Measurements from ENCODE around the gene B3GAT2.

Gene B3GAT2

DNA sequence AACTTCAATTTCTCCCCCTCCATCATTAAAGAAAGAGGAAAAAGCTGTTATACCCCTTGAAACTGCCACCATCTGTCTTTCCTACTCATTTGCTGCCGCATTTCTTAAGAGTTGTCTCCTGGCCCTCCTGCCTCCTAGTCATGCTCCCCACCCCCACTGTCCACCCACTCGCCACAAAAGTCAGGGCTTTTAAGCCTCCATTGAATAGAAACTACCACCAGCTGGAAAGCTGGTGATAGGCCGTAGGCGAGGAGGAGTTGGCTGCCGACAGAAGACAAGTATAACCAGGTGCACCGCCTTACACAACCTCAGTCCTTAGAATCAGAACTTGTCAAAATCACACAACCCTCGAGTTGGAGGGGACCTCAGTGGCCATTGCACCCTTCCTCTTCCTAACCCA lies 67.6 kb downstream of the B3GAT2 start:
- no peak for DNase-seq

DNA sequence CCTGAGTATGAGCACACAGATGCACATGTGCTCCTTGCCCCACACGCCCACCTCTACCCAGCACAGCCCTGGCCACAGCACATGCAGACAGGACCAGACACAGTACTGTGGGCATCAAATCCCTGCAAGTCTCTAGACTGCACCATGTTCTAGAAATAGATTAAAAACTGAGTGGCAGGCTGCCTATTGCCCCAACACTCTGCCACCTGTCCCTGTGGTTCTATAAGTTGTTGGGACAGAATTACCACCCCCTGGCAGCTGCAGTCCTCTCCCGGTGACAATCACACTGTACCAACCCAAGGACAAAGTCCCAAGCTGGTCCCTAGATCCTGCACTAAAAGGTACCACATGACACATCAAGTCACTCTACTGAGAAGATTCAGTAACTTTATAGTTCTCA lies 70.2 kb downstream of the B3GAT2 start:
- no peak for DNase-seq

DNA sequence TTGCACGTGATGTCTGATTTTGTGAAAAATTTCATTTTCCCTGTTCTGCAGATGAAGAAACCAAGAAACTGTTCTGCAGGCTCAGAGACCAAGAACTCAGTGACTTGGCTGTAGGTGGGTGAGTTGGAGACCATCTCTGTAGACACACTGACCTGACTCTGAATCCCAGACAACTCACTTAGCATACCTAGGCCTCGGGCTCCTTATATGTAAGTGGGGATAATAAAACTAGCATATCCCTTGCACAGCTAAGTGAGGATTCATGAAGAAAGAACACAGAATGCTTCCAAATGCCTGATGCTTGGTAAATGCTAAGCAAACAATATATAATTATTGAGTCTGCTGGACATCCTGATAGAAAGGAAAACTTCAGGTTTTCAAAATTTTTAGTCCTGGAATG lies 70.8 kb downstream of the B3GAT2 start:
- no peak for DNase-seq

DNA sequence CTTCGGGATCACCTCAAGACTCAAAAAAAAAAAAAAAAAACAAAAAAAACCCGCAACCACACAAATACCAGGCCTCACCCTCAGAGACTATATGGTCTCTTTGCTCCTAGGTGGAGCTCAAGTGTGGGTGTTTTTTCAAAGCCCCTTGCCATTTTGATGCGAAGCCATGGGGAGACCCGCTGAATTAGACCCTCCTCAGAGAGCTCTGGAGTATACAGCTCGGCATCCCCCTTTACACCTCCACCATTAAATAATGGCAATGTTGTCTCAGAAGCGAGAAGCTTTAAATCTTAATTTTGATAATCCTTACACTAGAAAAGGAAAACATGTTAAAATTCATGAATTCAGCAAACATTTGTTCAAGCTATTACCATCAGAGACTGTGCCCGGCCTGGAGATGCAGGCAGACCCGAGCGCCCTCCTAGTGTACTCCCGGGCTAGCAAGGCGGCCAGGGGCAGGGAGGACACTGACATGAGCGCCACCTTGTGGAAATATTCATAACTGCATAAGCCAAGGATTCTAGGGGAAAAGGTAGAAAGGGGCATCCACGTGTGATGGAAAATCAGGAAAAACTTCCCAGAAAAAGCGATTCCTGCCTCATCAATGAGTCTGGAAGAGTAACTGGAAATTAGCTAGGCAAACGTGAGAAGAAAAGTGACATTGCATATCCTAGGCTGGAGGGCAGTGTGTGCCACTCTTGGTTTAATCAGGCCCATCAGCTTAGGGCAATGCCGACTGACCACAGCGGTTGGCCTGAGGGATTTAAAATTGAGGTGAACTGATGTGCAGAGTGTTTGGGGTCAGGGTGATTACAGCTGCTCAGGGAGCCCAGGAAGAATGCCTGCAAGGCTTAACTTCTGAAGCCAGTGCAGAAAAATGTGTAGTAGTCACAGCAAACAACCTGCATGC lies 72.5 kb downstream of the B3GAT2 start:
- peak; percentile 52 for DNase-seq

DNA sequence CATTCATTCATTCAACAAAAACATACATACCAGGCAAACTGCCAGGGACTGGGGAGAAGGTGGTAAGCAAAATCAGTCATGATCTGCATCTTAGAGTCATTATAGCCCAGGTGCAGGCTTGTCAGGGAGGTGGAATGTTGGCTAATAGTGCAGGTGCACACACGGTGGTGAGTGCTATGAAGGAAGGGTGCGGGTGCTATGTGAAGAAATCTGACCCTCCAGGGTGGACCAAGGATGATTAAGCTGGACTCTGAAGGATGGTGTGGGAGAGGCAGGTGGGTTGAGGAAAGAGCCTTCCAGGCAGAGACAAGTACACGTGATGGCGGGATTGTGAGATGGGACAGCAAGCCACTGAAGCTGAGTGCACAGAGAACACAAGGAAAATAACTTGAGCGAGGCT lies 77.4 kb downstream of the B3GAT2 start:
- no peak for DNase-seq

DNA sequence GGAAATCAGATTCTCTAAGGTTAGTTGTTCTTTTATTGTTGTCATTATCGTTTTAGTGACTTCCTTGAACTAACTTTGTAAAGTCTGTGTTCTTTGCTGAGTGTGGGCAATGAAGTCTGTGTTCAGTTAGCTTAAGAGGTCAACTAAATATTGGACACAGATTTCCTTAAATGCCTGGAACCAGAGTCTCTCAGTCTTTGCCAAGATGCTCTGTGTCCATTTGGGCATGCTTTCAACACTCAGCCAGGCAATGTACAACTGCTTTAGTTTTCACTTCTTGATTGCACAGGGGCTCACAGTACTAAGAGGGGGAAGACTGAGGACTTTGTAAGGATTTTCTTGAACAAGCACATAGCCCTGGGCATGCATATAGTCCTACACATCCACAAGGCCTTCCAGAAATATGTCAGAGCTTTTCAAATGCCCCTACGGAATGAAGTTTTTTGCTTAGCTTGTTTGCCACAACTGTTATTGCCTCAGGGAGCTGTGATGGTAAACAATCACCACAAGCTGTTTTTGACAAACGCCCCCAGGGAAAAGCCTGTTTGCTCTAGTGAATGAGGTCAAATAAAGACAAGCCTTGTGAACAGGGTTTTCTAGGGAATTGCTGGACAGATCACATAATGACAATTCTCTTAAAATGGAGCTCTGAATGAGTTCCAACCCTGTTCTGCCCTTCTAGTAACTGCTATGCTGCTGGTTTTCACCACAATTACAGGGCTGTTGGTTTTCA lies 82.5 kb downstream of the B3GAT2 start:
- no peak for DNase-seq

DNA sequence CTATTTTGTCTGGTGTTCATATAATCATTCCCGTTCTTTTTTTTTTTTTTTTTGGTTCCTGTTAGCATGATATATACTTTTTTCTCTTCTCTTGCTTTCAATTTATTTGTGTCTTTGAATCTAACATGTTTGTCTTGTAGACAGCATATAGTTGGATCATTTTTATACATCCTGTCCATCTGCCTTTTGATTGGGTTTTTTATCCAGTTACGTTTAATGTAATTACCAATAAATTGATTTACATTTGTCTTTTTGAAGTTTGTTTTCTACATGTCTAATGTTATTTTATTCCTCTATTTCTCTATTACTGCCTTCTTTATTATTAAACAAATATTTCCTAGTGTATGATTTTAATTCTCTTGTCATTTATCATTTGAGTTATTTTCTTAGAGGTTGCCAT lies 84.4 kb downstream of the B3GAT2 start:
- no peak for DNase-seq

DNA sequence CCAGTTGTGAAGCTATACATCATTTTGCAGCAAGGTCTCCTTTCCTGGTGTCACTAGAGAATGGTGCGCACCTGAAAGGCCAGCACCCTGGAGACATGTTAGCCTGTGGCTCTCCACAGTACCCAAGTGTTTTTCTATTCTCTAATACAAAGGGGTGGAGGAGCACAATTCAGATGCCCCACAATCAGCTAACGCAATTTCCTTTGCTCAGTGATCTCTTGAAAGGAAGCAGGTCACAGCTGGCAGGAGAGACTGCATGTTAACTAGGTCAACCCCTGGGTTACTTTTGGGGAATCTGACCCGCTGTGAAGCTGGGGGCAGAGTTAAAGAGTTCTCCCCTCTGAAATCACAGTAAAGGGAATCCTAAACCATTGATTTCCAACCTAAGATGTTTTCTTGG lies 92.5 kb downstream of the B3GAT2 start:
- no peak for DNase-seq

DNA sequence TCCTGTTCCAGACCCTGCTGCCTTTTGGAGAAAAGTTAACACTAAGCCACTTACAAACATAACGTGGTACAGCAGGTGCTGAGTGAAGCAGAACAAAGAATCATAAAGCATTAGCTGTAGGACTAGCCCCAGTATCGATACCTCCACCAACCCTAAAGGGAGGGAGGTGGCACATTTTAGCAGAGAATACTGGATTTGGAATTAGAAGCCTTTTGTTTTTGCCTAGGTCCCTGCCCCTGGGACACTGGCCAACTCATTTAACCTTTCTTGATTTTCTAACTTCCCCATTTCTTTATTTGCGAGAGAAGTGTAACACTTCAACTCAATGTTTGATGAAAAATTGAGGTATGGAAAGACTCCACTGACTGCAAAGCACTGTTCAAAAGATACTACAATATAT lies 93.5 kb downstream of the B3GAT2 start:
- DNase-seq: no peak

DNA sequence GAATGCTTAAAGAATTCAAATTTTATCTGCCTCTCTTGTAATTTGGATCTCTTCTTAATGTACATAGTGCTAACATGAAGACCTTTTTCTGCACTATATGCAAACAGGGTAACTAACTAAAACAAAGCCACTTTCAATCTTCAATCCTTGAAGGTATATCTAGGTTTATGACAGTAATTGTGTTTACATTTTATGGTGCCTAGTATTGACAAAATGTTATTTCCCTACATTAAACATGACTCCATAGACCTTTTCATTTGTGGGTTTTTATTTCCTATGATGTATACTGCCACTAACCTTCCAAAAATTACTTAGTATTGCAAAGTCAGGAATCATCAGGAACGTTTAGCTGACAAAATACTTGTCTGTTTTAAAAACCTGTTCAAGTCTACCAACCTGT lies 95.9 kb downstream of the B3GAT2 start:
- no peak for DNase-seq

DNA sequence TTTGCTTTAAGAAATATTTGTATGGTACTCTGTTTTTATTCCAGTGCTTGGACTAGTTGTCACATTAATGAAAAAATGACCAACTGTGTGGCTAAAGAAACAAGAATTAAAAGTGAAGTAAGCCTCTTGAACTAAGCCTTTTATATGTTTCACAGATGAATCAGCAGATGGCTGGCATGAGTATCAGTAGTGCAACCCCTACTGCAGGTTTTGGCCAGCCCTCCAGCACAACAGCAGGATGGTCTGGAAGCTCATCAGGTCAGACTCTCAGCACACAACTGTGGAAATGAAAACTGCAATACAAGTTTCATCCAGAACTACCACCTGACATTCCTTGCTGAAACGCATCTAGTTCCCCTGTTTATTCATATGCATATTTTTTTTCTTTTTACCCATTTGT lies 96.8 kb downstream of the B3GAT2 start:
- DNase-seq: no peak

DNA sequence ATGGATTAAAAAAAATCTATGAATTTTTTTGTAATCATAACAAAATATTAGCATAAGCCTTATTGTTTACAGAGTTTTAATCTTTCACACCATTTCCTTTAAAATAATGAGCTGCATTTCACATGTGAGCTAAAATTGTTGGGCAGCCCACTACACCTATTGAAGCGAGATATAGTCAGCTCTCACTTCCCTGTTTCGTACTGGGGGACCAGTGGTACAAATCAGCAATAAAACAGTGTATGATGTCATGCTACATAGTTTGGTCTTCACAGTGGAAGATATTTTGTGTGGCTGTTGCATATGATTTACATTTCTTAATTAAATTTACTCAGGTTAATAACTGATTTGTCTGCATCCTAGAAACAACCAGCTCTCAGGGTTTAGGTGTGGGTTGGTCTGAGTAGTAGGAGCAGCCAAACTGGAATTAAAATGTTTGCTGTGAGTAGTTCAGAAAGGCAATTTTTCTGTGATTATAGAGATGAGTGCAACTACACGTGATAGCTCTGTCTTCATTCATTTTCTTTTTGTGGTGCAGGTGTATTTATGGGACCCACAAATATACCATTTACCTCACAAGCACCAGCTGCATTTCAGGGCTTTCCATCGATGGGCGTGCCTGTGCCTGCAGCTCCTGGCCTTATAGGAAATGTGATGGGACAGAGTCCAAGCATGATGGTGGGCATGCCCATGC lies 99.3 kb downstream of the B3GAT2 start:
- no peak for DNase-seq

DNA sequence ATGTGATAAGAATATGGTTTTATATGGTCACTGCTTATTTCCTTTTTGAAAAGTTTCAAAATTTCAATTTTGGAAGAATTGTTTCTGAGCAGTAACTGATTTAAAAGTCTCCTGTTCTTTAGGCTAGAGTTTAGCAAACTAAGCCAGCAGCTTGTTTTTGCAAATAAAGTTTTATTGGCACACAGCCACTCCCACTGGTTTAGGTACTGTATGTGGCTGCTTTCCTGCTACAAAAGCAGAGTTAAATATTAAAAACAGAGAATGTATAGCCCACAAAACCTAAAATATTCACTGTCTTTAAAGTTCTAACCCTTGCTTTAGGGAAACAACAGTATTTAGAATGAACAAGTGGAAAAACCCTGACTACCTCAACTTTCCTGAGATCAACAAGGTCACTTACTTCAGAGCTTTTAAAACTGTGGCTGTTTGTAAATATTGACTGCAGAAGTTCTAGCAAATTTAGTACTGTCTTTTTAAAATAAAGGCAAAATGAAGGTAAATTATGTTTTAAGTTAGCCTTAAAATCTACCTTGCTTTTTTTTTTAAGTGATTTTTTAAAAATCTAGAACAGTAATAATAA lies 104.1 kb downstream of the B3GAT2 start:
- no peak for DNase-seq

DNA sequence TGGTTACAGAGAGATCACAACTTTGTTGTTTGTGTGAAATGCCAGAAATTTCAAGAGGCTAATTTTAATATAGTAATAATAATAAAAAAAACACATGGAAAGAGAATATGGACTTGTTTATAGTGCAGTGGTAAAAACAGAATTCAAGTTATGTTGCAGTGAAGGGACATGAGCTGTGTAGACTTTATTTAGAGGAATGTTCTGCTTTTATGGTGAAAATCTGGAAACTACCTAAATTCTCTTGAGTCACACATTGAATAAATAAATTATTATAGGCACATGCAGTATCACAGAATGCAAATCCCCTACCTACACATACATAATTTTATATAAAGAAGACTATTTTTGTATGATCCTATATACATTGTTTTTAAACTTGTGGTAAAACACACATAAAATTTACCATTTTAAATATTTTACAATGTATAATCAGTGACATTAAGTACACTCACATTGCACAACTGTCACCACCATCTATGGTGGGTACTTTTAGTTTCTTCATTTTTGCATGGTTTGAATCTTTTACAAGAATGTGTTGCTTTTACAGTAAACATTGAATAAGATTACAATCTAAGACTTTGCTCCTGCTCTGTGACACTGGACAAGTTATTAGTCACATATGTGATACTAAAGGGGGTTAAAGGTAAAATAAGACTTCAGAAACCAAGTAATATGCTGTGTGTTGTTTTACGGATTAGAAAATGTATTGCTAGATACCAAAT lies 107.4 kb downstream of the B3GAT2 start:
- no peak for DNase-seq

DNA sequence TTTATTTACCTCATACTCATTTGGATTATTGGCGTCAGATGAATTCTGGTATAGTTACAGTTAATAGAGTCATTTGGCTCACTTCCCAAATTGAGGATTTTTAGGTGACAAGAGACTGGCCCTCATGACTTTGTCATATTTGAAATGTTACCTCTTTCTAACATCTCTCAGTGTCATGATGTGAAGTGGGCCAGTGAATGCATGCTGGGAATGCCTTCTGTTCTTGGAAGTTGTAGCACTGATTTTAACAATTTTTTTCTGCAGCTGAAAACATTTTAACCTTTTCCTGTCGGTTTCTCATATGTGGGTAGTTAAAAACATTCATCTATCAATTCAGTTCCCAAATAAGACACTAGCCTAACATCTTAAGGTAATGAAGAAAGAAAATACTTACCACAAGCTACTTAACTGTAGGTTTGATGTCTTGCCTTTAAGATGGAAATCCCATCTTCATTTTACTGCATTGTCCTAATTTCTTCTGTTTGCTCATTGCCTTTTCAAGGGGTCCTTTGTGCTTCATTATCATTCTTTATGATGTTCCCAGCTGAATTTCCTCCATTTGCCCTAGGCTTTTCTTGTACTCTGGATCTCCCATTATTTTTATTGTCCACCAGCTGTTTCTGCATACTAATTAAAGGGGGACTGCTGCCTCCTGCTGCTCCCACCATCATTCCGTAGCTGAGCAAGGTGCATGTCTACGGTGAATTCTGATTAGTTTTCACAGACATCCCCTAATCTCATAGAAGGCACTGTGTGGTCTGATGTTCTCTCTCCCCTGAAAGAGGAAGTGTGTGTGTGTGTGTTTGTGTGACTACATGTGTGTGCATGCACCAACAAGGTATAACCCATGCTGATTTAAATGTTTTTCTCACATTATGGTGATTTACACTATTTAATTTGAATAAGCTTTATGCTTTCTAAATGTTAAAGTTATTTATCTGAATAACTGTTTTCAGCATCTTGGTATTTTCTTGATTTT lies 109.5 kb downstream of the B3GAT2 start:
- no peak for DNase-seq

DNA sequence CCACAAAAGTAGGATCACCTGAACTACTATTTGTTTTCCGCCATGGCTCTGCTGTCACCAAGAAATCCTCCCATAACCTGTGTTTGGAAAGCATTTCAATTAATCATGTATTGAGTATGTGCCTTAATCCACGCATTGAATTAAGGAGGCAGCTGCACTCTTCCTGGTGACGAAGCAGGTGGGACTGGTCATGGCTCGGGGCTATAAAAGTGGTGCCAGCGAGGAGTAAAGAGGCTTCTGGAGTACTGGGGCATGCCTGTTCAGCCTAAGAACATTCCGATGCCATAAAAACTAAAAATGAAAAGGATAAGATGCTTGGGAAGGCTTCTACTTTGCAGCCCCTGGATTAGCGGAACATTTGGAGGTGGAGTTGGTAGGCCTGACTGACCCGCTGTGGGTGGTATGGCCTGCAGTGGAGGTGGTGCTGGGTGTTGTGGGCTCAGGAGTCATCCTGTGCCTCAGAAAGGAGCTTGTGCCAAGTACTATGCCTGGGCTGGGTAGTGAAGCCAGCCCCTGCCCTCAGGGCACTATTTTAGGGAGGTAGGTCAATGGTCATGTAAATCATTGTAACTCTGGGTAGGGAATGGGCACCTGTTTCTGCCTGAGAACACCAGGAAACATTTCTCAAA lies 110.5 kb downstream of the B3GAT2 start:
- DNase-seq: peak; percentile 63

DNA sequence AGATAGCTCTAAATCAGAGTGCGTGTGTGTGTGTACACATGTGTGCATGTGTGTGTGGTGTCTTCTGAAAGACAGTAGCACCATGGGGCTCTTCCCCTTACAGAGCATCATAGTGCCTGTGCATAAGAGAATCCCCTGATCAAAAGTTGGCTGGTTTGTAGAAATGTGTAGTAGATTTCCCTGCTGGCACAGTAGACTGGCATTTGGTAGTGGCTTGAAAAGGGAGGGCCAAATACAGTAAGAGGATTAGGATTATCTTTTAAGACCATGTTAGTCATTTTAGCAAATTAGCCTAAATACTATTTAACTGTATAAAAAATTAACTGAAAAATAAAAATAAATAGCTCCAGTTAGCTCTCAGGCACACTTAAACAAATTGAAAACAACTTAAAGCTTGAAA lies 112.6 kb downstream of the B3GAT2 start:
- no peak for DNase-seq

DNA sequence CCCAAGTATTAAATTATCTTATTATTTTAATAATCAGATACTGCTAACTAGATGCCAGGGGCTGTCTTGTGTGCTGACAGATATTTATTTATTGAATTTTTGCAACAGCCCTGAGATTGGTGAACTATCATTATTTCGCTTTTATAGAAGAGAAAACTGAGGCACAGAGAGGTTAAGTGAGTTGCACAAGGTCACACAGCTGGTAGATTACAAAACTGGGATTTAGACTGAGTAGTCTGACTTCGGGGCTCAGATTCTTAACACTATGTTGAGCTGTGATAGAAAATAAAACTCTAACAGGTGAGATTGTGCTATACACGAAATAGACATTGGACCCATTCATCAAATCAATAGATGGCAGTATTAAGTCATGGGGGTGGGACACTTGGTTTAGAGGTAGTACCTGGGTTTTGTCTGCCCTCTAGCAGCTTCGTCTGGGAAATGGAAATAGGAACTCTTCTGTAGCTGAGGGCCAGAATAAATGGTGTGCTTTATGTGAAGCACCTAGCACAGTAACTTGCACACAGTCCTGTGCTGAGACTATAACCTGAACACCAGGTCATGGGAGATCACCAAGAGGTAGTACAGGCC lies 113.4 kb downstream of the B3GAT2 start:
- DNase-seq: no peak

DNA sequence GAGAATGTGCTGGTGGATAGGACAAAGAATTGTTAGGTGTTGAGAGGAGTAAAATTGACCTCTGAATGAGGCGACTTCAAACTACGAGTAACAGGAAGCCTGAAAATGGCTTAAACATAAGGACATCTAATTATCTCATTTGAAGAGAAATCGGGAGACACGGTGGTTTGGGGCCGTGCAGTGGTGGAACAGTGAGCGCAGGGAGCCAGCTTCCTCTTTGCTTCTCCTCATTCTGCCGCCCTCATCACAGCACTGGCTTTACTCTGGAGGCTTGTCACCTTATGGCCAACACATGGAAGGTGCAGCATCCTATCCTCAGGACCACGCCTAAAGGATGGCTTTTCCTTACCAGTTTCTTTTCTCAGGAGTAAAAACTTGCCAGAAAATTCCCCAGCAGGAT lies 114.3 kb downstream of the B3GAT2 start:
- no peak for DNase-seq

DNA sequence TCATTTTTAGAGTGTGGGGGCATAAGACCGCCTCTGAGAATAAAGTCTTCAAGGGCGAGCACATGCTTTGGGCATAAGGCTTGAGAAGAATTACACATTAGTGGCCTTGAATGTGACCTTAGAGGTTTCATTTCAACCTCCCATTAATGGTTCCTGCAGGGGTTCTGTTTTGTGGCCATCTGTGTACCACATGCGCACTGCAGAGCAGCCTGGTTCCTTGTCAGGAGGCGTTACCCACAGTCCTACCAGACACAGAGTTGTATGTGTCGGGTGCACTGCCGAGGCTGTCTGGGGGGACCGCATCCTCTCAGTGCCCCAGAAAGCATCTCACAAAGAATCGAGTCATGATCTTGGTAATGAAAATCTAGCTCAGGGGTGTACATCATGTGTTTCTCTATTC lies 115.7 kb downstream of the B3GAT2 start:
- no peak for DNase-seq

All from NCI-H774 (cell line).